NCI-H187 (cell line): Measurements from ENCODE around the gene DAPK2.
"Not testable (repeated sequence)": the region's sequence is repeated elsewhere in the genome, so short reads cannot be mapped to it uniquely, and the experiment has no call there.

Experiments used
- DNase-seq, 2 experiments: peaks; one replicate each; lab custom pipeline; 2025; lab: John Stamatoyannopoulos, UW

DAPK2 gene

GRCh38 chr15:64046421-64047153 is at the start of gene DAPK2:
Gene DAPK2, minus strand, starts transcription at chr15:64046485. Its CDS starts 6,224 bp downstream, at chr15:64040261.
- DNase-seq = no peak

- no peak for DNase-seq
Observed at GRCh38 chr15:64095431-64095794, 49.1 kb upstream of the DAPK2 start.

GRCh38 chr15:64093627-64094417 is 47.5 kb upstream of the DAPK2 start, which contains the start of gene CIAO2A:
Gene CIAO2A, minus strand, starts transcription at chr15:64093838. Its CDS starts 70 bp downstream, at chr15:64093768.
- peak; percentile 84 to 89 for DNase-seq

DNA sequence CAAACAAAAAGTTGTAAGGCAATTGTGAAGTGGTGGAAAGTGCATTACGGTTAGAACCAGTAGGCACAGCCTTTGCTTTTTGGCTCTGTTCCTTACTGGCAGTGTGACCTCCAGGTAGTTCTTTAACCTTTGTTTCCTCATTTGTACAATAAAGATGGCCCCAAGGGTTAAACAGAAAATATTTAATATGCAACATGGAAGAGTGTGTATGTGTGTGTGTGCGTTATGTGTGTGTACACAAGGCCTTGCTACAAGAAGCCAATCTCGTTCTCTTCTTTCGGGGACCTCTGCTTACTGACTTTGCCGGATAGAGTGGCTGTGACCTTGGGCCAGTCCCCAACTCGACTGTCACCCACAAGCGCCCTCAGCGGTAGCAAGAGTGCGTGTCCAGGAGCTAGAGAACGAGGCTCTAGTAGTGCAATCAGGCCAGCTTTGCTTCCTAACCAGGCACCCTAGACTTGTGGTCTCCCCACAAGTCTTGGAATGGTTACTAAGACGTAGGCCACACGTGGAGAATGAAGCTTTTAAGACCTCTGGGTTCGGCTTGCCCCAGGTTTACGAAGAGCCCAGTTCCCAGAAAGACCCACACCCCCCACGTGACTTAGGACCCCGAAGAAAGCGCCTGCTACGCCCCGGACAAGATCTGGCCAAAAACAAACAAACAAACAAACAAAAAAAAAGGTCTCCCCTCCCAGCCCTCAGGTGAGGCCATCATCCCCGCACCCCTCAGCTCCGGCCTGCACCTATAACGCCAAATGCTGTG is 46.8 kb upstream of the DAPK2 start:
- DNase-seq = no peak

- no peak for DNase-seq
Observed at GRCh38 chr15:64092075-64092820, 46.0 kb upstream of the DAPK2 start.

GRCh38 chr15:64090527-64090926 is 44.2 kb upstream of the DAPK2 start:
- DNase-seq = no peak

DNA sequence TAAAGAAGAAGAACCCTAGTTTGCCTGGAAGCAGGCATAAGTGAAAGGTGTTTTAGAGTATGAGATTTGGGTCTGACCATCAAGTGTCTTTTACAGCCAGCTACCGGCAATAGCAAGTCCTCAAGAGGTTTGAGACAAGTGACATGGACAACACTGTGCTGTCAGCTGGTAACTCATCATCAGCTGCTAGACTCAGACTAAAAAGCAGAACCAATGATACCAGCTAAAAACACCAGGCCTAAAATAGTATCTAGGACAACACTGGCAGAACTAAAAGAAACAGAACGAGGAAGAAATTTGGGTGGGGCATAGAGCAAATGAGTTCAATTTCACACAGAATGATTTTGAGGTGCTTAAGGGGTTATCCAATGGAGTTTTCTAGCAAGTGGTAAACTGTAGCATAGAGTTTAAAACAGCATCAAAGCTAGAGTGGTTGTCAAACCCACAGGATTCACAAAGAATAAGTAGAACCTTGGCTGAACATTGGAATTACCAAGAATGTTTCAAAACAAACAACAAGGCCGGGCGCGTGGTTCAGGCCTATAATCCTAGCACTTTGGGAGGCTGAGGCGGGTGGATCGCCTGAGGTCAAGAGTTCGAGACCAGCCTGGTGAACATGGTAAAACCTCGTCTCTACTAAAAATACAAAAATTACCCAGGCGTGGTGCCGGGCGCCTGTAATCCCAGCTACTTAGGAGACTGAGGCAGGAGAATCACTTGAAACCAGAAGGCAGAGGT is 43.4 kb upstream of the DAPK2 start:
- no peak for DNase-seq

- no peak for DNase-seq
Observed at GRCh38 chr15:64082757-64083156, 36.5 kb upstream of the DAPK2 start.

DNA sequence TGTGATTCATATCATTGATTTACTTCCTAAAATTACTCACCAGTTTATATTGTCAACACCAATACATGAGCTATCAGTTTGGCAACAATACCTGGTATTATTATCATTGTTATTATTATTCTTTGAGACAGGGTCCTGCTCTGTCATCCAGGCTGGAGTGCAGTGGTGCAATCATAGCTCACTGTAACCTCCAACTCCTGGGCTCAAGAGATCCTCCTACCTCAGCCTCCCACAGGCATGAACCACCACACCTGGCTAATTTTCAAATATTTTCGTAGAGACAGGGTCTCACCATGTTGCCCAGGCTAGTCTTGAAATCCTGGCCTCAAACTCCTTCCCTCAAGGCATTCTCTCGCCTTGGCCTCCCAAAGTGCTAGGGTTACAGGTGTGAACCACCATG is 27.2 kb upstream of the DAPK2 start:
- DNase-seq = not testable (repeated sequence)

DNA sequence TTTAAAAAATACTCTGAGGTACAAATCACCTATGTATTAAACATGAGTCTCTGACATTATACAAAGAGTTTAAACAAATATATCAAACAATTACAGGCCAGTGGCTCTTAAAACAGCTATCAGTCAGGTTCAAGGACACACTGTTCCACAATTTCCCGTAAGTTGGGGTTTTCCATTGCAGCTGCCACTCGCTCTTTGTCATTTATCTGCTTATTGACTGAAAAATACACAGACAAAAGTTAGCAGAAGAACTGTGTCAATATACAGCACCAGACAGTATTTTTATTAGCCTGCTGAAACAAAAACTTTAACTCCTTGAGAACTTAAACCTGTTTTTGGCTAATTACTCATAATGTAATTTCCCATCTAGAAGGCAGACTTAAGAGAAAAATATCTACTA is 26.5 kb upstream of the DAPK2 start:
- DNase-seq = no peak

GRCh38 chr15:64071931-64072765 is 25.9 kb upstream of the DAPK2 start:
- no peak for DNase-seq

DNA sequence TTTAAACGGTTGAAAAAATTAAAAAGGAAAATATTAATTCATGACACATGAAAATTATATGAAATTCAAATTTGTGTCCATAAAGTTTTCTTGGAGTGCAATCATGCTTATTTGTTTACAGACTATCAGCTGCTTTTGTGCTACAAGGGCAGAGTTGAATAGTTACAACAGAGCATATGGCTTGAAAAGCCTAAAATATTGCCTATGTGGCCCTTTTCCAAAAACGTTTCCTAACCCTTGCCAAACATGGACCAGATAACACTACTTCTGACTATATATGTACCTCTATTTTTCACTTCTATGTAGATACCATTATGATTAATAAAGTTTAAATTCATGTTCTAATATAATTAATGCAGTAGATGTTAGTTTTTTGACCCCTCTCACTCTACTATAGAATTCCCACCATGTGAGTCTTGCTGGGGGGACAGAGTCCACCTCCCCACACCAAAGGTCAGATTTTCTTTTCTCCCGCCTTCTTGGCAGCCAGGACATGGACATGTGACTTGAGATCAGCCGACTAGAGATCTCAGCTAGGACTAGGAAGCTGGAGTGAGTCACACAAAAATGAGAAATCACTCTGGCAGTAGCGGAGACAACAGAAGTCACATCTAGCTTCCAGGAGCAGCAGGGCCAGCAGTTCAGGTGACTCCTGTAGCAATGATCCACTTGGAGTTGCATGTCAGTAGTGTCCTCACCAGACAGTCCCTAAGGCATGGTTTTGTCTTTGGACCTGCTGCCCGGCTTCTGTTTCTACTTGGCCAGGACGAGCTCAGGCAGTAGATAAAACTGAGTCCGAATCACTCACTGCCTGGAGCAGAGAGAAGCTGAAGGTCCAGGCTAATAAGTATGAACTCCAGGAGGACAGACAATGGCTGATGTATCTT is 24.9 kb upstream of the DAPK2 start:
- no peak for DNase-seq

DNA sequence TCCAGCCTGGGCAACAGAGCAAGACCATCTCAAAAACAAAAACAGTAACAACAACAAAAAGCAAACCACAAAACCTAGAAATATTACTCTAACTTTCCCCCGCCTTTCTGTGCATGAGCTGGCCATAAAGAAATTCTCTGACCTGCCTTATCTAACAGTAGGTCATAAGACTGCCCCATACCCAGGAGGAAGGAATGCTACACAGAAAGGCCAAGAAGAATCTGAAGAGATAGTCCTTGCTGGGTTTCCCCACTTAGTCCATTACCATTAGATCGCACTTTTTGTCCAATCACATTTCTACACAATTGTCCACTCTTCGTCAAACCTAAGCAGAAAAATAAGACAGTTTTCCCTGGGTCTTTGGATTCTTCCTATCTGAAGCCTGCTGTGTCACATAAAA is 23.8 kb upstream of the DAPK2 start:
- DNase-seq = no peak

GRCh38 chr15:64068133-64068532 is 21.8 kb upstream of the DAPK2 start:
- no peak for DNase-seq

DNA sequence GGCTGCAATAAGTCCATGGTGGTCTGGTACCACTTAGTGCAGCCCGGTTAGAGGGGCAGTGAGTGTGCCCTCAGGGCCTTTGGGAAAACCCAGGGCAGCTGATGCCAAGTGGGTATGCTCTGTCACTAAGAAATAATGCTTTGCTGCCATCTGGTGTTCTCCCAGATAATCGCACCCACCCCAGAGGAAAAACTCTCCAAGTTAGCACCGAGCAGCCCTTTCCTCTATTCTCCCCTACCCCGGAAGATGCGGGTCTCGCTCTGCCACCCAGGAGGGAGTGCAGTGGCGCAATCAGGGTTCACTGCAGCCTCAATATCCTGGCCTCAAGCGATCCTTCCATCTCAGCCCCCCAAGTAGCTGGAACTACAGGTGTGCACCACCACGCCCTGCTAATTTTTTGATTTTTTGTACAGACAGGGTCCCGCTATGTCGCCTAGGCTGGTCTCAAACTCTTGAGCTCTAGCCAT is 21.3 kb upstream of the DAPK2 start:
- peak in 1 of 2 experiments; percentile 22 for DNase-seq

DNA sequence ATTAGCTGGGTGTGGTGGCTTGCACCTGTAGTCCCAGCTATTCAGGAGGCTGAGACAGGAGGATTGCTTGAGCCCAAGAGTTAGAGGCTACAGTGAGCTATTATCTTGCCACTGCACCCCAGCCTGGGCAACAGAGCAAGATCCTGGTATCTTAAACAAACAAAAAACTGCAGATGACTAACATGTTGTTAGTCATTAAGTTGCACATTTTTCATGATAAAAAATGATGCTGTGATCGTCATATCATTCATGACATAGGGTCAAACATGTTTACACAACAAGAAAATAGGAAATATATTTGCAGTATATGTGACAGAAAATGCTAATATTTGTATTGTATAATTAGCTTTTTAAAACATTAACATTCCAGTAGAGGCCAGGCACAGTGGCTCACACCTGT is 20.2 kb upstream of the DAPK2 start:
- DNase-seq = no peak

- DNase-seq = no peak
Observed at GRCh38 chr15:64060716-64061115, 14.4 kb upstream of the DAPK2 start.

GRCh38 chr15:64059104-64059503 is 12.8 kb upstream of the DAPK2 start:
- not testable (repeated sequence) for DNase-seq

DNA sequence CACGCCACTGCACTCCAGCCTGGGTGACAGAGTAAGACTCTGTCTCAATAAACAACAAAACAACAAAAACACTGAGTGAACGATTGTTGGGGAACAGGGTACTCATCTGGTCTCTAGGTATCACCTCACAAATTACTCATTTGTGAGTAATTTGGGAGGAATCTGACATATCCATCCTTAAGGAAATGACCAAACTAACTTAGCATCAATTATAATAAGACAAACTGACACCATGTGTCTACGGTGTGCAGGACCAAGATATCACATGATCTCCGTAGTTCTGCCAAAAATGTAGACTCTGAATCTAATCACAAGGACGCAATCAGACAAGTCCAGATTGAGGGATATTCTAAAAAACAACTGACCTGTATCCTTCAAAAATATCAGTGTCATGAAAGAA is 12.0 kb upstream of the DAPK2 start:
- no peak for DNase-seq
